ENCODE measurements around the gene ZNF816. TPM values are rescaled to one million over a fixed set of nuclear protein-coding genes. Genes with fewer than 3 reads are reported as not detected.
"Not testable (repeated sequence)": the region's sequence is repeated elsewhere in the genome, so short reads cannot be mapped to it uniquely, and the experiment has no call there.

Gene ZNF816
- total RNA-seq, 2 experiments from 2014 or later, result 11.0 to 11.4 TPM

DNA sequence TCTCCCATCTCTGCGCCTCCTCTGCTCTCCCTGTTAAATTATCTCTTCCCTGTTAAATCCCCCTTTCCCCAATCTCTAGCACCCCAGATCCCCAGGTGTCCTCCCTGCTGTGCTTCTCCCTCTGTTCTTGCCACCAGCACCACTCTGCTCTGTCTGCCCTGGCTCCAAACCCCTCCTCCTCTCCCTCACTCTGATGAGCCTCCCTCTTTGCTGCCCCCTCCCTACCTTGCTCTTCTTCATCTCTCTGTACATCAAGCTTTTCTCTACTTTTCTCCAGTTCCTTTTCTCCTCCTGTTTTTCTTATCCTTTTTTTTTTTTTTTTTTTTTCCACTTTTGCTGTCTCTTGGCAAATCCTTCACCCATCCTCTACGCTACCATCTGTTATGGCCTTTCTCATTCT lies 21.2 kb downstream of the ZNF816 start:
- H3K27me3 Mint-ChIP-seq, POLR2A ChIA-PET, DNase-seq: not testable (repeated sequence)
- CTCF ChIA-PET, result interaction anchor here (0.8 kb wide), 1 partner anchor 213 kb away, joined by 3 read pairs; no protein-coding TSS in a partner anchor
- peaks cover 26% of the 10 kb centered on the region for H3K4me1 Mint-ChIP-seq (ENCODE audit: low read depth)
- intact Hi-C loops (cut with micrococcal nuclease), result loop anchor here (5.0 kb wide), 1 partner anchor 51 kb away; no protein-coding TSS in a partner anchor
- peaks cover 34% of the 10 kb centered on the region for H3K9me3 Mint-ChIP-seq
- peaks cover 21% of the 10 kb centered on the region for H3K36me3 Mint-ChIP-seq
- H3K27ac Mint-ChIP-seq, result peak overlapping the region; percentile 82
- peak overlapping the region; percentile 81 for H3K4me3 Mint-ChIP-seq

DNA sequence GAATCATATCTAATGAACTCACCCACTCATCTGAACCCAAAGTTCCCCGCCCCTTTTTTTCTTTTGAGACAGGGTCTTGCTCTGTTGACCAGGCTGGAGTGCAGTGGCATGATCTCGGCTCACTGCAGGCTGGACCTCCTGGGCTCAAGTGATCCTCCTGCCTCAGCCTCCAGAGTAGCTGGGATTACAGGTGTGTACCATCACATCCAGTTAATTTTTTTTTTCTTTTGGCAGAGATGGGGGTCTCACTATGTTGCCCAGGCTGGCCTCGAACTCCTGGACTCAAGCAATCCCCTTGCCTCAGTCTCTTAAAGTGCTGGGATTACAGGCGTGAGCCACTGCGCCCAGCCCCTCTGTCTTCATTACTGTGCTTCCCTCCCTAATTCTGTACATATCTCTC lies 21.8 kb downstream of the ZNF816 start:
- intact Hi-C loops (cut with micrococcal nuclease), result loop anchor here (5.0 kb wide), 1 partner anchor 51 kb away; no protein-coding TSS in a partner anchor
- H3K4me1 Mint-ChIP-seq (ENCODE audit: low read depth), result peaks cover 26% of the 10 kb centered on the region
- CTCF ChIA-PET, result interaction anchor here (0.8 kb wide), 1 partner anchor 213 kb away, joined by 3 read pairs; no protein-coding TSS in a partner anchor

DNA sequence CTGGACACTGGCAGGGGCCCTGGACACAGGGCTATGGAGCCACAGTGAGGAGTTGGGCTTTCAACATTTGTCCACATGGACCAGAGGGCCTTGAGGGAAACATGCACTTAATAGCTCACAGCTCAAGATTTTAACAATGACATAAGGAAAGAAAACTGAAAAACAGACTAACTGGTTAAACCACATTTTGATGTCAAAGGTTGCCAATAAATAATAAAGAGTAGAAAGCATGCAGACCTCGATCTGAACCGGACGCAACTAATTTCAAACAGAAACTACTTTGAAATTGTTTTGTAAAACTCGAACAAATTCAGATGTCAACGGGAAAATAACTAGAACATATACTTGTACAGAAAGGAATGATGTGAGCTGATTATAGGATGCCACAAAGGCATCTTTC lies 23.9 kb downstream of the ZNF816 start:
- Mint-ChIP-seq H3K36me3 (peaks cover 34% of the 10 kb centered on the region), H3K27me3 (no peaks in the 10 kb centered on the region), H3K4me3 (no peak overlapping the region), H3K9me3 (peaks cover 26% of the 10 kb centered on the region), H3K4me1 (ENCODE audit: low read depth) (peaks cover 26% of the 10 kb centered on the region), H3K27ac (peak overlapping the region; percentile 21)
- no peak for DNase-seq
- POLR2A ChIA-PET, result no interaction called here
- CTCF ChIA-PET, result no interaction called here
- intact Hi-C loops (cut with micrococcal nuclease), result no loop called here

More for the DNA sequence above, 21.8 kb downstream of the ZNF816 start:
- POLR2A ChIA-PET, DNase-seq, H3K27me3 Mint-ChIP-seq, H3K27ac Mint-ChIP-seq: not testable (repeated sequence)
- Mint-ChIP-seq H3K9me3 (peaks cover 33% of the 10 kb centered on the region), H3K36me3 (peaks cover 26% of the 10 kb centered on the region), H3K4me3 (peak overlapping the region; percentile 81)

DNA sequence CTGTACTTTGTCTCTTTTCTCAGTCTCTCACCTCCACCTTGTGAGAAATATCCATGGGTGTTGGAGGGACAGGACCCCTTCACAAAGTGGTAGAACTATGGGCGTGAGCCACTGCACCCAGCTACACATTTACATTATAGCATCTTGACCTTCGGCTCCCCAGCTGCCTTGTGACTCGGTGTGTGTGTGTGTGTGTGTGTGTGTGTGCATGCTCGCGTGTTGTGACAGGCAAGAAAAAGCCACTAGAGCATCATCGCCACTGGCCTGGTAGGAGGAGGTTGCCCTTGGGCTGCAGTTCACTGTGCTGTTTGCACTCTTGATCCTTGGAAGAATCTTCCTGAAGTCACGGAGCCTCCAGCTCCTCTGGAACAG lies 25.7 kb downstream of the ZNF816 start:
- peaks cover 34% of the 10 kb centered on the region for H3K9me3 Mint-ChIP-seq
- H3K27me3 Mint-ChIP-seq, result no peaks in the 10 kb centered on the region
- no peak overlapping the region for H3K4me3 Mint-ChIP-seq
- intact Hi-C loops (cut with micrococcal nuclease), result no loop called here
- H3K4me1 Mint-ChIP-seq (ENCODE audit: low read depth), result peaks cover 23% of the 10 kb centered on the region
- POLR2A ChIA-PET, result no interaction called here
- H3K27ac Mint-ChIP-seq, result no peak overlapping the region
- CTCF ChIA-PET, result no interaction called here
- H3K36me3 Mint-ChIP-seq, result peaks cover 48% of the 10 kb centered on the region
- no peak for DNase-seq

DNA sequence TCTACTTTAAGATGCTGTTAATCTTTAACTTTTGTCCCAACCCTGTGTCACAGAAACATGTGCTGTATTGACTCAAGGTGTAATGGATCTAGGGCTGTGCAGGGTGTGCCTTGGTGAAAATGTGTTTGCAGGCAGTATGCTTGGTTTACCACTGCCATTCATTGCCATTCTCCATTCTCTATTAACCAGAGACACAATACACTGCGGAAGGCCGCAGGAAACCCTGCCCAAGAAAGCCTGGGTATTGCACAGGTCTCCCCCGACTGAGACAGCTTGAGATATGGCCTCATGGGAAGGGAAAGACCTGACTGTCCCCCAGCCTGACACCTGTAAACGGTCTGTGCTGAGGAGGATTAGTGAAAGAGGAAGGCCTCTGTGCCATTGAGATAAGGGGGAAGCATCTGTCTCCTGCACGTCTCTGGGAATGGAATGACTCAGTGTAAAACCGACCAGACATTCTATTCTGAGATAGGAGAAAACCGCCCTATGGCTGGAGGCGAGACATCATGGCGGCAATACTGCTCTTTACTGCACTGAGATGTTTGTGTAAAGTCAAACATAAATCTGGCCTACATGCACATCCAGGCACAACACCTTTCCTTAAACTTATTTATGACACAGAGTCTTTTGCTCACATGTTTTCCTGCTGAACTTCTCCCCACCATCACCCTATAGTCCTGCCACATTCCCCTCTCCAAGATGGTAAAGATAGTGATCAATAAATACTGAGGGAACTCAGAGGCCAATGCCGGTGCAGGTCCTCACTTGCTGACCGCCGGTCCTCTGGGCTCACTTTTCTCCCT lies 26.3 kb downstream of the ZNF816 start:
- intact Hi-C loops (cut with micrococcal nuclease), result no loop called here
- no peak overlapping the region for H3K4me3 Mint-ChIP-seq
- CTCF ChIA-PET, result no interaction called here
- H3K27me3 Mint-ChIP-seq, result no peaks in the 10 kb centered on the region
- no peak for DNase-seq
- H3K27ac Mint-ChIP-seq, result no peak overlapping the region
- POLR2A ChIA-PET, result no interaction called here
- H3K36me3 Mint-ChIP-seq, result peaks cover 50% of the 10 kb centered on the region
- H3K9me3 Mint-ChIP-seq, result peaks cover 37% of the 10 kb centered on the region
- H3K4me1 Mint-ChIP-seq (ENCODE audit: low read depth), result peaks cover 17% of the 10 kb centered on the region

DNA sequence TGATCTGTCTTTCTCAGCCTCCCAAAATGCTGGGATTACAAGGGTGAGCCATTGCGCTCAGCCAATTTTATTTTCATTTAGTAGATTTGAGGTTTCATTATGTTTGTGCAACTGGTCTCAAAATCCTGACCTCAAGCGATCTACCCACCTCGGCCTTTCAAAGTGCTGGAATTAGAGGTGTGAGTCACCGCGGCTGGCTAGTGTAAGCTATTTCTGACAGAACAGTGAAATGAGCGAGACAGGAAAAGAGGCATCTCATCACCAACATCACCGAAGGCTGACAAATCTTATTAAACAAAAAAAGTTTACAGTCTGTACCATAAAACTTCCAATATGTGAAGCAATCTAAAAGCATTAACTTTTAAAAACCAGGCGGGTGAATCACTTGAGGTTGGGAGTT lies 27.2 kb downstream of the ZNF816 start:
- Mint-ChIP-seq H3K27ac (no peak overlapping the region), H3K4me3 (no peak overlapping the region), H3K4me1 (ENCODE audit: low read depth) (peaks cover 10% of the 10 kb centered on the region), H3K36me3 (peaks cover 50% of the 10 kb centered on the region), H3K9me3 (peaks cover 37% of the 10 kb centered on the region), H3K27me3 (no peaks in the 10 kb centered on the region)
- intact Hi-C loops (cut with micrococcal nuclease), result no loop called here
- ChIA-PET POLR2A (no interaction called here), CTCF (no interaction called here)
- peak; percentile 20 for DNase-seq

DNA sequence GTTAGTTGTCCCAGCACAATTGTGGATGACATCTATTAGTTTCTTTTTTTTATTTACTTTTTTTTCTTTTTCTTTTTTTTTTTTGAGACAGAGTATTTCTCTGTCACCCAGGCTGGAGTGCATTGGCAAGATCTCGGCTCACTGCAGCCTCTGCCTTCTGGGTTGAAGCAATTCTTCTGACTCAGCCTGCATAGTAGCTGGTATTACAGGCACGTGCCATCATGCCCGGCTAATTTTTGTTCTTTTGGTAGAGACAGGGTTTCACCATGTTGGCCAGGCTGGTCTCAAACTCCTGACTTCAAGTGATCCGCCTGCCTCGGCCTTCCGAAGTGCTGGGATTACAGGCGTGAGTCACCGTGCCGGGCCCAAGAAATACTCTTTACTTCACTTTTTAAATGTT lies 38.0 kb downstream of the ZNF816 start:
- peaks cover 30% of the 10 kb centered on the region for H3K36me3 Mint-ChIP-seq
- intact Hi-C loops (cut with micrococcal nuclease), result not testable (repeated sequence)

DNA sequence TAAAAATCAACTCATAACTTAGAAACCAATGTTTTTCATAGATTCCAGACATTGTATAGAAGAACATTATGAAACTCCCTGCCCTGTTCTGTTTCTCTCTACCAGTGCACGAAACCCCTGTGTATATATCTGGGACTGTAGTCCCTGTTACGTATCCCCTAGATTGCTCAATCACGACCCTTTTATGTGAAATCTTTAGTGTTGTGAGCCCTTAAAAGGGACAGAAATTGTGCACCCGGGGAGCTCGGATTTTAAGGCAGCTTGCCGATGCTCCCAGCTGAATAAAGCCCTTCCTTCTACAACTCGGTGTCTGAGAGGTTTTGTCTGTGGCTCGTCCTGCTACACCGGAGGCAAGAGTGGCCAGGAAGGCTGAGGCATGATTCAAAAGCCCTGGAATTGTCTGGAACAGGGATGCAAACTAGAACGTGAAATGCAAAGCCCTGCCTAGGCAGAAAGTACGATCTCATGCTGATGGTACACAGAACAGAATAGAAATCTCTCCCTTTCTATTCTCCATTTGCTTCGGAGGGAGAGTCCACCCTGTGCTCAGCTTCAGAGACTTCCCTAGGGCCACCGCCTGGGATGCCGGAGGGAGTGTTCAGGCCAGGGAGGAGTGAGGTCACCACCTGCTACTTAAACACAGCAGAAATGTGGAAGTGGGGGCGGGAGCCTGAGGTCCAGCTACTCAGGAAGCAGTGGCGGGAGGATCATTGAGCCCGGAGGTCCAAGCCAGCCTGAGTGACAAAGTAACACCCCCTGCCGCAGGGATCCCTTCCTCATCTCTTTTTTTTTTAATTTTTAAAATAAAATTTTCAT lies 38.7 kb downstream of the ZNF816 start:
- CTCF ChIA-PET, result no interaction called here
- peaks cover 24% of the 10 kb centered on the region for H3K36me3 Mint-ChIP-seq
- H3K4me3 Mint-ChIP-seq, result peak overlapping the region; percentile 92
- DNase-seq, result no peak
- H3K4me1 Mint-ChIP-seq (ENCODE audit: low read depth), result peaks cover 23% of the 10 kb centered on the region
- POLR2A ChIA-PET, result no interaction called here
- no peaks in the 10 kb centered on the region for H3K9me3 Mint-ChIP-seq
- intact Hi-C loops (cut with micrococcal nuclease), result loop anchor here (2.0 kb wide), 2 partner anchors 19 to 39 kb away; partner anchors contain the start of gene ZNF816
- H3K27ac Mint-ChIP-seq, result no peak overlapping the region
- H3K27me3 Mint-ChIP-seq, result no peaks in the 10 kb centered on the region

More for the DNA sequence above, 38.0 kb downstream of the ZNF816 start:
- H3K27me3 Mint-ChIP-seq, CTCF ChIA-PET, H3K4me3 Mint-ChIP-seq, H3K9me3 Mint-ChIP-seq, POLR2A ChIA-PET, H3K27ac Mint-ChIP-seq, DNase-seq: not testable (repeated sequence)
- H3K4me1 Mint-ChIP-seq (ENCODE audit: low read depth), result peaks cover 23% of the 10 kb centered on the region

DNA sequence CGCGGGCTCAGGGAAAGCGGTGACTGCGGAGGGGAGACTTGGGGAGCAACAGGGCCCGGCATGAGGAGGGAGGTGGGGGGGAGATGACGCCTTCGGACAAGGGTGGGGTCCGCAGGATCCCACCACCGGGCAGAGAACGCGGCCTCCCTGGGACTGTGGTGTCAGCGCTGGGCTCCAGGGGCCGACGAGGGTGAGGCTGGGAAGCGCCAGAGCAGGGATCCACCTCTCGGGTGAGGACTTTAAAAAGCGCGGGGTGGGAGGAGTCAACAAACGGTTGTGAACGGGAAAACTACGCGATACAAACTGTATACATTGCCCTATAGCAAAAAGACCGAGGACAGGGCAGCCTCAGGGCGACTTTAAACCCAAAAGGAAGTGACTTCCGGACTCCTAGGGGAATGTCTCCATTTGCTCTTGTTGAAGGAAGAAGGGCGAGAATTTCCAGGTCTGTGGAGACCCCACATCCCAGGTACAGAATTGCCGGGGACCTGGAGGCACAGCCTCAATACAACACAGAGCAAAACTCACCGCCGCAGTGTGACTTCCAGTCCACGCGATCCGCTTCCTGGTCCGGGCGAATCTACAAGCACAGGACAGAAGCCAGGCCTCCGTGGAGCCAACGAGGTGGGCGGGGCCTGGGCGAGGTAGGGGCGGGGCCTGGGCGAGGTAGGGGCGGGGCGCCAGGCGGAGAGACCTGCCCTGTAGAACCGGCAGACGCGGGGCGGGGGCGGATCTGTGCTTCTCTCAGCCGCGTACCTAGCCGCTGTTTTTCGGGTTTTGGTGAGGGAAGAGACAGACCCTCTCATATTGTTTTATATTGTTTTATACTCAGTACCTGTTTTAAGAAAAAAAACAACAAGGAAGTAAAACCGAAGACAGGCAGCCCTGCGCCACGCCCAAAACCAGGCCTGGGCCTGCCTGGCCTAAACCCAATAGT lies 39.6 kb downstream of the ZNF816 start, which contains the start of gene ZNF888:
ZNF888 (minus strand) TSS at position 588 of the 937 bp plus-strand sequence. CDS start 5,555 bp downstream, outside the sequence.
- Mint-ChIP-seq H3K9me3 (no peaks in the 10 kb centered on the region), H3K36me3 (peaks cover 15% of the 10 kb centered on the region), H3K27ac (peak within 1 kb of the TSS; percentile 87), H3K4me1 (ENCODE audit: low read depth) (peaks cover 23% of the 10 kb centered on the region), H3K27me3 (no peaks in the 10 kb centered on the region), H3K4me3 (peak within 1 kb of the TSS; percentile 92)
- ChIA-PET POLR2A (no interaction called here), CTCF (no interaction called here)
- DNase-seq, result peak; percentile 96
- intact Hi-C loops (cut with micrococcal nuclease), result loop anchor here (2.0 kb wide), 2 partner anchors 20 to 40 kb away; partner anchors contain the start of gene ZNF816

DNA sequence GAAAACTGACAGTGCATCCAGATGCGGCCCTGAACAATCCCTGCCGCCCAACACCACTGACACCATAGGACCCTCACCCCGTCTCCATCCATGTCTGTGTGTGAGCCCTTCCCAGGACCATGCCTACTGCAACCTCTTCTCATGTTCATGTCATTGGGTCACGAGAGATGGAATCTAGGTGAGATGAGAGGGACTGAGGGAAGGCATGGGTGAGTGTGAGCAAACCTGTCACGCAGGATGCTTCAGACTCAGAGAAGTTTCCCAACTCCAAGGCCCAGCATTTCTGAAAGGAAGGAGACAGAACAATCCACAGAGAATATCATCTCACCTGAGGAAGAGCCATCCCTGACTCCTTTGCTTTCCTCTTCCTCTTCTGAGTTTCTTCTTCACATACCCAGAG lies 45.1 kb downstream of the ZNF816 start:
- Mint-ChIP-seq H3K4me1 (ENCODE audit: low read depth) (peaks cover 13% of the 10 kb centered on the region), H3K9me3 (no peaks in the 10 kb centered on the region), H3K27ac (no peak overlapping the region), H3K36me3 (peaks cover 47% of the 10 kb centered on the region), H3K27me3 (no peaks in the 10 kb centered on the region), H3K4me3 (no peak overlapping the region)
- ChIA-PET CTCF (no interaction called here), POLR2A (no interaction called here)
- intact Hi-C loops (cut with micrococcal nuclease), result no loop called here
- no peak for DNase-seq

DNA sequence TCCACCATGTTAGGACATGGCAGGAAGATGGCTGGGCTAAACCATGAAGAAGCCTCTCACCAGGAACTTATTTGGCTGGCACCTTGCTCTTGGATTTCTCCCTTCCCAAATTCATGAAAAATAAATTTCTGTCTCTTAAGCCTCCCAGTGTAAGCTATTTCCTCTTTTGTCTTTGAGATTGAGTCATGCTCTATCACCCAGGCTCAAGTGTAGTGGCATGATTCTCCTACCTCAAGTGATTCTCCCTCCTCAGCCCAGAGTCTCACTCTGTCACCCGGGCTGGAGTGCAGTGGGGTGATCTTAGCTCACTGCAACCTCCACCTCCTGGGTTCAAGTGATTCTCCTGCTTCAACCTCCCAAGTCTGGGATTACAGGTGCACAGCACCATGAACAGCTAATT lies 52.0 kb downstream of the ZNF816 start:
- no peak overlapping the region for H3K4me3 Mint-ChIP-seq
- no peak for DNase-seq
- intact Hi-C loops (cut with micrococcal nuclease), result no loop called here
- H3K4me1 Mint-ChIP-seq (ENCODE audit: low read depth), result no peaks in the 10 kb centered on the region
- H3K9me3 Mint-ChIP-seq, result peaks cover 44% of the 10 kb centered on the region
- POLR2A ChIA-PET, result no interaction called here
- H3K27me3 Mint-ChIP-seq, result no peaks in the 10 kb centered on the region
- H3K27ac Mint-ChIP-seq, result no peak overlapping the region
- H3K36me3 Mint-ChIP-seq, result peaks cover 71% of the 10 kb centered on the region
- CTCF ChIA-PET, result no interaction called here

Data from activated CD4-positive, alpha-beta memory T cell treated with anti-CD3 and anti-CD28 coated beads for 36 hours (primary cell).